ENCODE data around the gene ALK. TPM values are rescaled to one million over a fixed set of nuclear protein-coding genes. Genes with fewer than 3 reads are reported as not detected.

ALK gene
- total and polyA plus RNA-seq, 12 donors = 0.09 to 1.8 (median 0.53) TPM; not detected in 1

DNA sequence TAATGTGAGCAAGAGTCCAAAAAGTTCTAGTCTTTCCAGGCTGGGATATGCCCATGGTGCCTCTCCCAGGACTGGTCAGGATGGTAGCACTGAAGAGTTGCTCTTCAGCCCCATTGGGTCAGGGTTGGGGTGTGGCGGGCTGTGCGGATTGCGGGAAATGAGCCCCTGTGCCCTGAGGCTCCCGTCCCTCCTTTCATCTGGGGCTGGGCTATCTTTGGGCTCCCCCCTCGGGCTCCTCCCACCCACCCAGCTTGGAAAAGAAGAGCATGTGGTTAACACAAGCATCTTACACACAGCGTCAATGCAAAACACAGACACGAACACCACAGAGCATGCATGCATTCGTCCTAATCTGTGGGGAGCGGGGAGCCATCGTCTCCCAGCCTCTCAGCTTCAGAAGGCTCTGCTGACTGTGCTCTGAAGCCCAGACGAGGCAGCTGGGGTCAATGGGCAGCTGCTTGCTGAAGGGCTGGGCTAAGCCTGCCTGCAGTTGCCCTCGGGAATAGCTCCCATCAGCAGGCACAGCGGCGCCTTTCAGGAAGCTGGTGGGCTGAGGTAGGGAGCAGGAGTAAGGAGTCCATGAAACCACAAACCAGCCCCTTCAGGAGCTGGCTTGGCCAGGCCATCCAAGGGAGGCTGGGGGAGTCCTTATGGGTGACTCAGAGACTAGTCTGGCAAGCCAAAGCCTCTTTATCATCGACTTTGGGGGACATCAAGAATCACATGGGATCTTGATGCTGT is 693.3 kb downstream of the ALK start:
- no peak overlapping the region for H3K4me3 ChIP-seq
- intact Hi-C loops (cut with DNase I) = no loop called here
- 52 to 64% (median 58%) methylated on average over 14 to 15 of the region's 15 CpGs for WGBS, 4 donors
- no peaks in the 10 kb centered on the region for H3K4me1 ChIP-seq (replicated peaks in 1 of 2)
- no peaks in the 10 kb centered on the region for H3K27me3 ChIP-seq
- H3K27ac ChIP-seq = no peak overlapping the region
- no peak for TF ChIP-seq POLR2A (IDR thresholded peaks at IDR 0.05)
- TF ChIP-seq, protein P1, sequence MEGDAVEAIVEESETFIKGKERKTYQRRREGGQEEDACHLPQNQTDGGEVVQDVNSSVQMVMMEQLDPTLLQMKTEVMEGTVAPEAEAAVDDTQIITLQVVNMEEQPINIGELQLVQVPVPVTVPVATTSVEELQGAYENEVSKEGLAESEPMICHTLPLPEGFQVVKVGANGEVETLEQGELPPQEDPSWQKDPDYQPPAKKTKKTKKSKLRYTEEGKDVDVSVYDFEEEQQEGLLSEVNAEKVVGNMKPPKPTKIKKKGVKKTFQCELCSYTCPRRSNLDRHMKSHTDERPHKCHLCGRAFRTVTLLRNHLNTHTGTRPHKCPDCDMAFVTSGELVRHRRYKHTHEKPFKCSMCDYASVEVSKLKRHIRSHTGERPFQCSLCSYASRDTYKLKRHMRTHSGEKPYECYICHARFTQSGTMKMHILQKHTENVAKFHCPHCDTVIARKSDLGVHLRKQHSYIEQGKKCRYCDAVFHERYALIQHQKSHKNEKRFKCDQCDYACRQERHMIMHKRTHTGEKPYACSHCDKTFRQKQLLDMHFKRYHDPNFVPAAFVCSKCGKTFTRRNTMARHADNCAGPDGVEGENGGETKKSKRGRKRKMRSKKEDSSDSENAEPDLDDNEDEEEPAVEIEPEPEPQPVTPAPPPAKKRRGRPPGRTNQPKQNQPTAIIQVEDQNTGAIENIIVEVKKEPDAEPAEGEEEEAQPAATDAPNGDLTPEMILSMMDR (IDR thresholded peaks at IDR 0.05) = no peak
- H3K36me3 ChIP-seq (replicated peaks in 1 of 2) = no peaks in the 10 kb centered on the region
- H3K9me3 ChIP-seq (replicated peaks in 1 of 3) = no peaks in the 10 kb centered on the region
- DNase-seq = no peak

DNA sequence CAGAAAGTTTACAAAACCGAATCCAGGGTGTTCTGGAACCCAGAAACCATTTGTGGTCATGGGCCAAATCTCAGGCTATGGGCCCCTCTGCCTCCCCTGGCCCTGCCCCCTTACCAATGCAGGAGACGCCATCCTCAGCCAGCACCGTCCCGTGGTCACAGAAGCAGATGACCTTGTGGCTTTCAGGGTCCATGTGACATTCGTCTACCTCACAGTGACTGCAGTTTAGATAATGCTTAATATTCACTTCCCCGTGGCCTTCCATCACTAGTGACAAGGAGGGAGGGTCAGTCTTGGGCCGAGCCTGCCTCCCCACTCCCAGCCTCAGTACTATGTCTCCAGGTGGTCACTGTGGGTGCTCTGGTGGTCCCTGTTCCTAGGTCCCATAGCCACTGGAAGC is 694.6 kb downstream of the ALK start:
- Histone ChIP-seq H3K27me3 (no peaks in the 10 kb centered on the region), H3K9me3 (replicated peaks in 1 of 3) (no peaks in the 10 kb centered on the region), H3K4me1 (replicated peaks in 1 of 2) (no peaks in the 10 kb centered on the region), H3K4me3 (no peak overlapping the region), H3K27ac (no peak overlapping the region), H3K36me3 (replicated peaks in 1 of 2) (no peaks in the 10 kb centered on the region)
- TF ChIP-seq, protein P1 (IDR thresholded peaks at IDR 0.05) = no peak
- no peak for TF ChIP-seq POLR2A (IDR thresholded peaks at IDR 0.05)
- intact Hi-C loops (cut with DNase I) = no loop called here
- WGBS, 4 donors = 40 to 55% (median 42%) methylated on average over 1 to 7 of the region's 7 CpGs
- no peak for DNase-seq

DNA sequence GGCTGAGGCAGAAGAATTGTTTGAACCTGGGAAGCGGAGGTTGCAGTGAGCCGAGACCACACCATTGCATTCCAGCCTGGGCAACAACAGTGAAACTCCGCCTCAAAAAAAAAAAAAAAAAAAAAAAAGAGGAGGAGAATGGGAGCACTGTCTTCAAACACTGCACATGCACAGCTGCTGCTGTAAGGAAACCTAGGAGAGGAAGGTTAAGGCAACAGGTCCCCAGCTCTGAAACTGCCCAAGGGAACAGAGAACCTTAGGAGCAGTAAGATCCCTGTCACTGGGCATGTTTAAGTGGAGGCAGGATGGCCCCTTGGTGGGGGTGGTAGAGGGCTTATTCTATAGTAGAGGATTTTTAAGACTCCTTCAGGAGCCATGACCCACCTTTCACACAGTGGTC is 695.0 kb downstream of the ALK start:
- 80 to 98% (median 96%) methylated on average over 3 of the region's 3 CpGs for WGBS, 4 donors
- H3K4me3 ChIP-seq = no peak overlapping the region

DNA sequence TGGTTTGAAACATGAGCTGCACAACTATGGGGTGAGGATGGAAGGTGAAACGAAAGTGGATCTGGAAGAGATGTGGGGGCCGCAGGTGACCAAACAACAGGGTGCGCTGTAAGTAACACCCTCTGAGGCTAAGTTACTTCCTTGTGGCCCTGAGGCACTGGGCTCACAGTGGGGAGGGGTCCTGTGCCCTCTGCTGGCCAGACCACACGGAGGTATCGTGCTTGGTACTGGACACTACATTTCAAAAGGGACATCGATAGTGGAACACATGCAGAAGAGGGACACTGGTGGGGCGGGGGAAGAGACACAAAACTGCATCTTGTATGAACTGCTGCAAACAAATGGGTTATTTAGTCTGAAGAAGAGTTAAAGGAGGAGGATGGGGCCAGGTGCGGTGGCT is 695.6 kb downstream of the ALK start:
- no peaks in the 10 kb centered on the region for H3K4me1 ChIP-seq (replicated peaks in 1 of 2)
- 71 to 81% (median 76%) methylated on average over 8 of the region's 8 CpGs for WGBS, 4 donors
- H3K27ac ChIP-seq = no peak overlapping the region
- intact Hi-C loops (cut with DNase I) = no loop called here
- no peak overlapping the region for H3K4me3 ChIP-seq
- DNase-seq = no peak
- H3K36me3 ChIP-seq (replicated peaks in 1 of 2) = no peaks in the 10 kb centered on the region
- TF ChIP-seq POLR2A (IDR thresholded peaks at IDR 0.05) = no peak
- TF ChIP-seq, protein P1 (IDR thresholded peaks at IDR 0.05) = no peak
- no peaks in the 10 kb centered on the region for H3K9me3 ChIP-seq (replicated peaks in 1 of 3)
- H3K27me3 ChIP-seq = no peaks in the 10 kb centered on the region

More for the DNA sequence above, 695.0 kb downstream of the ALK start:
- H3K9me3 ChIP-seq (replicated peaks in 1 of 3) = no peaks in the 10 kb centered on the region
- no peaks in the 10 kb centered on the region for H3K4me1 ChIP-seq (replicated peaks in 1 of 2)
- DNase-seq = no peak
- intact Hi-C loops (cut with DNase I) = no loop called here
- no peaks in the 10 kb centered on the region for H3K36me3 ChIP-seq (replicated peaks in 1 of 2)
- TF ChIP-seq POLR2A (IDR thresholded peaks at IDR 0.05) = no peak
- TF ChIP-seq, protein P1 (IDR thresholded peaks at IDR 0.05) = no peak
- H3K27me3 ChIP-seq = no peaks in the 10 kb centered on the region
- no peak overlapping the region for H3K27ac ChIP-seq
